ENCODE results near the gene RBM5.
"Not testable (repeated sequence)": the region's sequence is repeated elsewhere in the genome, so short reads cannot be mapped to it uniquely, and the experiment has no call there.

The RBM5 gene

GRCh38 chr3:50088725-50089608, at the start of gene RBM5:
RBM5 (plus strand) TSS chr3:50088919; CDS start chr3:50090435, 1,516 bp downstream.
- peak; percentile 98 for DNase-seq (ENCODE audit: low spot score)

- no peak for DNase-seq (ENCODE audit: low spot score)
Observed at GRCh38 chr3:50044976-50045375, 43.7 kb upstream of the RBM5 start.

GRCh38 chr3:50047426-50047825, 41.3 kb upstream of the RBM5 start:
- DNase-seq (ENCODE audit: low spot score): no peak

GRCh38 chr3:50050361-50050760, 38.4 kb upstream of the RBM5 start:
- no peak for DNase-seq (ENCODE audit: low spot score)

- DNase-seq (ENCODE audit: low spot score): no peak
Observed at GRCh38 chr3:50057756-50058155, 31.0 kb upstream of the RBM5 start.

GRCh38 chr3:50068134-50068533, 20.6 kb upstream of the RBM5 start:
- no peak for DNase-seq (ENCODE audit: low spot score)

GRCh38 chr3:50078091-50078490, 10.6 kb upstream of the RBM5 start:
- DNase-seq (ENCODE audit: low spot score): no peak

- no peak for DNase-seq (ENCODE audit: low spot score)
Observed at GRCh38 chr3:50078622-50079021, 10.1 kb upstream of the RBM5 start.

GRCh38 chr3:50084951-50085350, 3.8 kb upstream of the RBM5 start:
- DNase-seq (ENCODE audit: low spot score): not testable (repeated sequence)

GRCh38 chr3:50089609-50089945, 858 bp downstream of the RBM5 start:
- DNase-seq (ENCODE audit: low spot score): no peak

- DNase-seq (ENCODE audit: low spot score): no peak
Observed at GRCh38 chr3:50090984-50091383, 2.3 kb downstream of the RBM5 start.

GRCh38 chr3:50095352-50095998, 6.8 kb downstream of the RBM5 start:
- peak; percentile 21 for DNase-seq (ENCODE audit: low spot score)

GRCh38 chr3:50100386-50100785, 11.7 kb downstream of the RBM5 start:
- no peak for DNase-seq (ENCODE audit: low spot score)

GRCh38 chr3:50100956-50101845, 12.5 kb downstream of the RBM5 start:
- no peak for DNase-seq (ENCODE audit: low spot score)

- DNase-seq (ENCODE audit: low spot score): no peak
Observed at GRCh38 chr3:50102558-50102957, 13.8 kb downstream of the RBM5 start.

- DNase-seq (ENCODE audit: low spot score): no peak
Observed at GRCh38 chr3:50111757-50112156, 23.0 kb downstream of the RBM5 start.

GRCh38 chr3:50112462-50112861, 23.7 kb downstream of the RBM5 start:
- no peak for DNase-seq (ENCODE audit: low spot score)

- DNase-seq (ENCODE audit: low spot score): no peak
Observed at GRCh38 chr3:50117120-50117519, 28.4 kb downstream of the RBM5 start.

- no peak for DNase-seq (ENCODE audit: low spot score)
Observed at GRCh38 chr3:50118237-50118636, 29.5 kb downstream of the RBM5 start.

- DNase-seq (ENCODE audit: low spot score): no peak
Observed at GRCh38 chr3:50119786-50120185, 31.1 kb downstream of the RBM5 start.

GRCh38 chr3:50120364-50121071, 31.8 kb downstream of the RBM5 start:
- no peak for DNase-seq (ENCODE audit: low spot score)

Measured in HuH-7 (cell line).